NCI-H524 treated with DMSO at 0.1 percent for 48 hours (cell line): ENCODE measurements around the gene CDKN1B.

ENCODE experiments used
- DNase-seq: peaks from one replicate; lab custom pipeline; 2025; lab: John Stamatoyannopoulos, UW

CDKN1B gene

GRCh38 chr12:12701457-12701856, 15.7 kb upstream of the CDKN1B start:
- DNase-seq, result no peak

DNA sequence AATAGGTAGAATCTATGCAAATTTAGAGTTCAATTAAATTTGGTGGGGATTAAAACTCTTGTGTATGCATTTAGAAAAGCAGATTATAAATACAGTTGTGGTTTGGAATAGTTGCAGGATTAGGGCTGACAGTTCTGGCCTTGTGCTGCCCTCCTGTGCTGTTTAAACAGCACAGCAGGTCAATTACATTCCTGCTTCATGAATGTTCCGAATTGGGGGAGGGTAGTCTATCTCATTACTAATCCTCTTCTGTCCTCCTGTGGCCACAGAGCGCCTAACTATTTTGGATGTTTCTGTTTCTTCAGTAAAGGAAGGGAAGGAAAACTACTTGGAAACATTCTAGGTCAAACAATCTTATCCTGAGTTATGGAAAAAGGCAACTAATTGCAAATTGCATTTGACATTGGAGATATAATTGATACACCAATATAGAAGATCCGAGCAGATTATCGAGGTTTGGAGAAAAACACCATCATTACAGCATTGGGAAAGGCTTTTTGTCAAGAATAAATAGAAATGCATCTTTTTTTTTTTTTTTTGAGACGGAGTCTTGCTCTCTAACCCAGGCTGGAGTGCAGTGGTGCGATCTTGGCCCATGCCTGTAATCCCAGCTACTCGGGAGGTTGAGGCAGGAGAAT, 12.5 kb upstream of the CDKN1B start:
- DNase-seq, result no peak

DNA sequence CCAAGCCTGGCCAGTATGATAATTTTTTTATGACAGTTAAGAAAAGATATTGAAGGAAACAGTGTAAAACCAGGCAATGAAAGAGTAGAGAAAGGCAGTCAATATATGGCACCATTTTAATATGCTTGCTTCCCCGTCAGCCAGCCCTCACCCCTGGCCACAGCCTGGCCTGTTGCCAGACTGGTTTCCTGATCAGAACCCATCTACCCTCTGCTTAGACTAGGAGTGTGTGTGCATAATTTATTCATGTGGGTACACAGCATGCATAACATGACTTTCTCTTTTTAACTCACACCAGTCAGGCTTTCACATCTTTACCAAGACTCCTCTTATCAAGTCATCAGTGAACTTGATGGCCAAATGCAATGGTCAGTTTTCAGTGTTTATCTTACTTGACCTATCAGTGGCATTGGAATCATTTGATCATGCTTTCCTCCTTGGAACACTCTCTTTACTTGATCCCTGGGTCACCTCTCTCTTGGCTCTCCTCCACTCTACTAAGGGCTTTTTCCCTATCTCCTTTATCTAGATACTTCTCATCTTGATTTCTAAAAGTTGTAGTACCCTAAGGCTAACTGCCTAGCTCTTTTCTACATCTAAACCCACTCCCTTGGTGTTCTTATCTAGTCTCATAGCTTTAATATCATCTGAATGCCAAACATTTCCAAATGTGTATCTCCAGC, 11.2 kb upstream of the CDKN1B start:
- no peak for DNase-seq

DNA sequence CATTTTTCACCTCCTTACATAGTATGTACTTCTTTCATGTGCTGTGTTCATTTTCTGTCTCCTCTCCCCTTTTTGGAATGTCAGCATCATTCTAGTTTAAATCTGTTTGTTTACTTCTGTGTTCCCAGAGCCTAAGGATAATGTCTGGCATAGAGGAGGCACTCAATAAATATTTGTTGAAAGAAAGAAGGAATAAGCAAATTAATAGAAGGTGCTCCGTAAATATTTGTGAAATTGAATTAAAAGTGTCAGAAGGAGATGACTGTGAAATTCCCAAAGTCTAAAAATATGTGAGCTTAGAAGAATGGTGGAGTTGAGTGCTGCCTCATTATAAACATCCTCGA, 3.3 kb upstream of the CDKN1B start:
- DNase-seq, result no peak

DNA sequence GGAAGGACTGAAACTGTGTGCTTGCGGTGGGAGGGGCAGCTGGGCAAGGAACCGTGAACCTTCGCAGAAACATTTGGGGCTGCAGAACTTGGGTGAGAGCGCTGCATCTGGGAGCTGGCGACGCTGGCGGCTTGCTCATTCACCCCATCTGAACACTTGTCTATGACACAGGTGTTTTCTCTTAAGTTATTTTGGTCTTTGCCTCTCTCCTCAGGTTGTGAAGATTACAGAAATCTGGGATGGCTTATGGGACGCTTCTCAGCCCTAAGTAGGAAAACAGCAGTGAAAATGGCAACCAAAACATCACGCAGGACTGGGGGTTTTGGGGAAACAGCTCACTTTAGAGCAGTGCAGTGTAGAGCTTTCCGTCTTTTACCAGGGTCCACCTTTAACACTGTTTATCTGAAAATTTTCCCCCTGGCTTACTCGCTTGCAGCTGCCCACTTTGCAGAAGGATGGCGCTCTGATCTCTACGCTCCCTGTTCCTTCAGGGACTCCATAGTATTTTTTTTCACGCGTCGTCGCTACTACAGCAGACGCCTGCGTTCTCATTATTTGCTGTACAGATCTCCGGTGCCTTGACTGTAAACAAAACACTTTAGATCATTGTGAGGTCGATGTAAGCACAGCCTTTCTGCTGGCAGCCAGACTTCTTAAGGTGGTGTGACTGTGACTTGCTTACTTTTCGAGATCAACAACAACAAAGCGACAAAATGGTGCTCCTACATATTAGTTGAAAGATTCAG, 2.7 kb upstream of the CDKN1B start:
- DNase-seq, result no peak

GRCh38 chr12:12715128-12715458, 2.1 kb upstream of the CDKN1B start:
- DNase-seq, result no peak

DNA sequence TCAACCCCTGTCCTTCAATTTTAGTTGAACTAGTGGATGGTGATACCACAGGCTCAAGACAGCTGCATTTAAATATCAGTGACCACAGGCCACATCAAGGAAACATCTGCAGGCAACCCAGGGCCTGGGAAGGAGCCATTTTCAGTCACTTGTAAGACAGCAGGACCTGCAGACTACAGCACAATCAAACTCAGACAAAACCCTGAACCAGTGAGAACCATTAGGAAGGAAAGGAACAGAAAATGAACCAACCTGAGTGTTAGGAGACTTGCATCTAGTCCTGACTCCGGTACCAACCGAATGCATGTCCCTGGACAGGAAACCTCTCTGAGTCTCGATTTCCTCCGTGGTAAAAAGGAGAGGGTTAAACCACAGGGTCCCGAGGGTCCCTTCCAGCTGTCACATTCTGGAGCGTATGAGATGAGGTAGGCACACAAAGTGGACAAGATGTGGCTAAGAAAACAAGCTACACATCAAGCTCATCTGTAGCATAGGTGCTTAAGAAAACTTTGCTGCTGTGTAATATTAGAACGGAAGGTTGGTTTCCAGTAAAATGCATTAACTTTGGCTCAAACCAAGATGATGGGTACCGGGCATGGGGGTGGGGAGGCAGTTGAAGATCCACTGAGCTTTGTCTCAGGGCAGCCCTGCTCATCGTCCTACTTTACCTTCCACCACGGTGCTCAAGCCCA, 1.6 kb upstream of the CDKN1B start:
- no peak for DNase-seq

- no peak for DNase-seq
Measured at GRCh38 chr12:12716151-12716792, 896 bp upstream of the CDKN1B start.

- DNase-seq, result no peak
Measured at GRCh38 chr12:12717586-12718380, 615 bp downstream of the CDKN1B start.

DNA sequence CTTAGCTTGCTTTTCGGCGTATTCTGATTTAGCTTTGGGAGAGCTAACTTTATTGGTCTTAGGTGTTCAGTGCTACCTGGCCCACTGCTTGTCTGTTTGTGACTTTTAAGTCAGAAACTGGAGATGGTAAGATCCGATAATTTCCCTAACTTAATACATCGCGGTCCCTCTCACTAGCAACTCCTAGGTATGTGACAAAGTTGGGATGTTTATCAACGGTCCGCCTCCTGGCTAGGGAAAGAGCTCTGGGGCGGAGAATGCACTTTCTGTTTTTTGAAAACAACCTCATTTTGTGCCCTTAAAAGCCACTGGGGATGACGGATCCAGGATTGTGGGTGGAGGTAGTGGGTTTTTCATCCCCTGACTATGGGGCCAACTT, 1.2 kb downstream of the CDKN1B start:
- no peak for DNase-seq

- DNase-seq, result no peak
Measured at GRCh38 chr12:12718853-12719252, 1.7 kb downstream of the CDKN1B start.

DNA sequence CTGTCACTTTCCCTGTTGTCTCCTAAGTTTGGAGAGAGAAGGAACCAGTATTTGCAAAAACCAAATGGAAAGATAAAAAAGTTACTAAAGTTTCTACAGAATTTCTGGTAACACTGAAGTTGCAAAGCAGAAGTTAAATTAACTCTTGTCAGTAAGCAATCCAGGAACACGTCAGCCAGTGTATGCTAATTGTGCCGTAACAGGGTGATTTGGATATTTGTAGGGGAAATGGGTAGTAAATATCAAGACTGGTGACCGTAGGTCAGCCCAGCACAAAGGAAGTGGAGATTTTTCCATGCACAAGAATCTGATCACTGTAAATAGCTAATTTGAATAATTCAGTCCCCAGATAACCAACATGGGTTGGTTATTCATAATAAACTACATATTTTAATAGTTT, 2.3 kb downstream of the CDKN1B start:
- no peak for DNase-seq

DNA sequence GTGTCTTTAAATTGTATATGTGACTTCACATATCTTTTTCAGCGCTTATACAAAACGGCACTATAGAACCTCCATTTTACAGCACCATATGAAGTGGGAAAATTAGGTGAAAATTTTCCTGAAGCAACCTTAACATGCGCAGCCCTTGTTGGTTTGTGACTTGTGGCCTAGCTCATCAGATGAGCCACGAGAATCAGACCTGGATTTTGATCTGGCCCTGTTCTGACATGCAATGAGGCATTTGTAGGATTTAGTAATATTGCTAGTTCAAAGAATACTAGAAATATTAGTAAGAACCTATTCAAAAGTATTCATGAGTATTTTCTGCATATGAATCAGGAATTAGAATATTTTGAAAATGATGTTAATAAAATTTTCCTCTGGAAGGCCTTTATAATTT, 2.9 kb downstream of the CDKN1B start:
- no peak for DNase-seq

- DNase-seq, result no peak
Measured at GRCh38 chr12:12720672-12721161, 3.5 kb downstream of the CDKN1B start.

DNA sequence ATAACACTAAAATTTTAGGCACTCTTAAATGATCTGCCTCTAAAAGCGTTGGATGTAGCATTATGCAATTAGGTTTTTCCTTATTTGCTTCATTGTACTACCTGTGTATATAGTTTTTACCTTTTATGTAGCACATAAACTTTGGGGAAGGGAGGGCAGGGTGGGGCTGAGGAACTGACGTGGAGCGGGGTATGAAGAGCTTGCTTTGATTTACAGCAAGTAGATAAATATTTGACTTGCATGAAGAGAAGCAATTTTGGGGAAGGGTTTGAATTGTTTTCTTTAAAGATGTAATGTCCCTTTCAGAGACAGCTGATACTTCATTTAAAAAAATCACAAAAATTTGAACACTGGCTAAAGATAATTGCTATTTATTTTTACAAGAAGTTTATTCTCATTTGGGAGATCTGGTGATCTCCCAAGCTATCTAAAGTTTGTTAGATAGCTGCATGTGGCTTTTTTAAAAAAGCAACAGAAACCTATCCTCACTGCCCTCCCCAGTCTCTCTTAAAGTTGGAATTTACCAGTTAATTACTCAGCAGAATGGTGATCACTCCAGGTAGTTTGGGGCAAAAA, 4.1 kb downstream of the CDKN1B start:
- no peak for DNase-seq

GRCh38 chr12:12721814-12722434, 4.8 kb downstream of the CDKN1B start:
- DNase-seq, result no peak

DNA sequence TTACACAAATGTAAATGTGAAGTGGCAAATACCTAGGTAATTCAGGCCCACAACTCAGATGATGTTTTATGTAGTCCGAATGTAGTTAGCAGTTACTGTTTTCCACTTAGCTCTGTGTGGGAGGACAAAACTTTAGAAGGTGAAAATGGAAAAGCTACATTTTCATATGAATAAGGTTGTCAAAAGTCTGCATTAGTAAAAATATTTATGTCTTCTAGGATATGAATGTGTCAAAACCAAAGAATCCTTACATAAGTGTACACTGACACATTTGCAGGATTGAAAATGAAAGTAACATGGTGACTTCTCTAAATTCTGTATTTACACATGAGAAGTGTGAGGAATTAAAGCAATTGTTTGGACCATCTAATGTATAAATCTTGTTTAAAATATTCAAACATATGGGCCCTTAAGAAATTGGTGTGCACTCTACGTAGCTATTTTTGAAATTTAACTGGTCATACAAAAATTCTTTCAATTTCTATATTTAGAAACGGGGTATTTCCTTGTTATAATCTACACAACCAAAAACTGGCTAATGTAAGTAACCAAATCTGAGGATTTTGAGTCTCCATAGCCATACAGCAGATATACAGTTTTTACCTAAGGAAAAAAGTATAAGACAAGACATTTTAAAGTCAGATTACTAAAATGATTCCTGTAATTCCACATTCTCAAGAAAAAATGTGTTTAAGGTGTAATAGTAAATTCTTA, 5.4 kb downstream of the CDKN1B start:
- DNase-seq, result no peak

- no peak for DNase-seq
Measured at GRCh38 chr12:12723149-12723680, 6.0 kb downstream of the CDKN1B start.

DNA sequence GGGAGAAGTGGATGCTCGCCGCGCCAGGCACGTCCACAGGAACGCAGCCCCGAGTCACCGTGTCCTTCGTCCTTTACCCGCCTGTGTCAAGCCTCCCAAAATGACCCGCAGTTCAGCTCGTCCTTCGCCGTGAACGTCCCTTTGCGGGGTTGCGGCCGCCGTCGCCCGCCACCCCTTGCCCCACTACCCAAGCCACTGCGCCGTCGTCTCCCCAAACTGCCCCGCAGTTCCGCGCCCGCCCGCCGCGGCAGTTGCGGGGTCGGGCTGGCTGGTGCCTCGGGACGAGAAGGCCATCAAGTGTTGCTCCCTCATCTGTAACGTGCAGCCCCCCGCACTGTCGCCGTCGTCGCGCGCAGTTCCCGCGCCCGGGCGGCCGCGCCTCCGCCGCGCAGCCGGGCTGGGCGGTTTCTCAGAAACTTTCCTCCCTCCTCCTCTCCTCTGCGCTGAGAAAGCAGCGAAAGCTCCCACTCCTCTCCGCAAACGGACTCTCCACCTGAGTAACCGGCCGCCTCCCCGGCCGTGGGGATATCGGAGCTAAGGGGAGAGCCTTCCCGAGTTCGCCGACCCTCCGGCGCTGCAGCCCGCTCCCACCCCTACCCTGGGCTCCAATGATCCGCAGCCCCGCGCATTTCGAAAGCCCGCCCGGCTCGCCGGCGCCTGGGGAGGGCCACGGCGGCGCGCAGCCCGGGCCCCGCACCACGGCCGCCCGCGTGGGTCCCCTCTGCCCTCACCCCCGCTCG, 6.7 kb downstream of the CDKN1B start:
- DNase-seq, result no peak
